ENCODE measurements around the gene SURF2. TPM values are rescaled to one million over a fixed set of nuclear protein-coding genes. Genes with fewer than 3 reads are reported as not detected.

The SURF2 gene
- total RNA-seq, 1 donor from 2014 or later, result 16.0 TPM

DNA sequence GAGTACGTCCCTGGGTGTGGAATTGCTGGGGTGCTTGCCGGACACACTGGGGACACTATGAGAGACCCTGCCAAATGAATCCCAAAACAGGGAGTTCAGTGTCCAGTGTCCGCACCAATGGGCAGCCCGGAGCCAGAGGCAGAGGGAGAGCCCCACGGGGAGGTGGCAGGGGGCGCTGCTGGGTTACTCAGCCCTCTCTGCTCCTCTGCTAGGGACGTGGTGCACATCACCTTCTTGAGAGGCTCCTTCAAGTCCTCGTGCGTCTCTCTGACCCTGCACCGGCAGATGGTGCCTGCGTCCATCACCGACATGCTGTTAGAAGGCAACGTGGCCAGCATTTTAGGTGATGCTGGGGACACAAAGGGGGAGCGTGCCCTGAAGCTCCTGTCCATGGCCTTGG, 40.6 kb downstream of the SURF2 start:
- intact Hi-C loops (cut with micrococcal nuclease), result no loop called here

DNA sequence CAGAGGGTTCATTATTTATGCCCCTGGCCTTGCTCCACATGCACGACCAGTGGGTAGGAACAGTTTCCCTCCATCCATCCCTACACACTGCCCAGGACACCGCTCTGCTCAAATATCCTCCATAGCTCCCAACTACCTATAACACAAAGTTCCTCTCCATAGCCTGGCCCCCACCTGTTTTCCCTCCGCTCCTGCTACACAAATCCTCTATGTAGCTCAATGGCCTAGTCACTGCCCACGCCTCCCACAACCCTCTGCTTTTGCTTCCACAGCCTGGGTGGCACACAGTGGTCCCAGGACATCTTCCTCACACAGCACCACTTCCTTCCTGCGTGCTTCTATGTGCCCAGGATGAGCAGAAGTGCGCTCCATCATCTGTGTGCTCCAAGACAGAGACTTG, 41.0 kb downstream of the SURF2 start:
- intact Hi-C loops (cut with micrococcal nuclease), result no loop called here

DNA sequence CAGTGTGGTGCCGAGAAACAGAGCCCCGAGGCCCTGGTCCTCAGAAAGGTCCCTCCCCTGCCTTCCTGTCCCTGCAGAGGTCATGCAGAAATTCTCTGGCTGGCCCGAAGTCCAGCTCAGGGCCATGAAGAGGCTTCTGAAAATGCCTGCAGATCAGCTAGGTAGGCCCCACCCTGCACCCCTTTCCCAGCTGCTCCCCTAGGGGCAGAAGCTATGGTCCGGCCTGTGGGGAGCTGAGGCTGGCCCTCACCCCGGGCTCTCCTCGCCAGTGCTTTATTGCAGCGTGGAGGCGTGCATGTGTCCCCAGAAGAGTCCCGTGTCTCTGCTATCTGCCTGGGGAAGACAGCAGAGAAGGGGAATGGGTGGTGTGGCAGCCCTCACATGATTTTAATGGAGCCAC, 41.5 kb downstream of the SURF2 start:
- intact Hi-C loops (cut with micrococcal nuclease), result no loop called here

DNA sequence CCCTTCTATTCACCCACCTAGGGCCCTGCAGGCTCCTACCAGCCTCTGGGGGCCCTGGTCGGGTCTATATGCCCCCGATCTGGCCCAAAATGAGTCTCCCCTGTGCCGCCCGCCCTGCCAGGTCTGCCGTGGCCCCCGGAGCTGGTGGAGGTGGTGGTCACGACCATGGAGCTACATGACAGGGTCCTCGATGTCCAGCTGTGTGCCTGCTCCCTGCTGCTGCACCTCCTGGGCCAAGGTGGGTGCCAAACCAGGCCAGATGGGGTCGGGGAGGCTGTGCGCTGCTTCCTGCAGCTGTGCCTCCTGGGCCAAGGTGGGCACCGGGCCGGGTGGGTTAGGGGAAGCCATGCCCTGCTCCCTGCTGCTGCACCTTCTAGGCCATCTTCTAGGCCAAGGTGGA, 43.9 kb downstream of the SURF2 start:
- intact Hi-C loops (cut with micrococcal nuclease), result no loop called here

DNA sequence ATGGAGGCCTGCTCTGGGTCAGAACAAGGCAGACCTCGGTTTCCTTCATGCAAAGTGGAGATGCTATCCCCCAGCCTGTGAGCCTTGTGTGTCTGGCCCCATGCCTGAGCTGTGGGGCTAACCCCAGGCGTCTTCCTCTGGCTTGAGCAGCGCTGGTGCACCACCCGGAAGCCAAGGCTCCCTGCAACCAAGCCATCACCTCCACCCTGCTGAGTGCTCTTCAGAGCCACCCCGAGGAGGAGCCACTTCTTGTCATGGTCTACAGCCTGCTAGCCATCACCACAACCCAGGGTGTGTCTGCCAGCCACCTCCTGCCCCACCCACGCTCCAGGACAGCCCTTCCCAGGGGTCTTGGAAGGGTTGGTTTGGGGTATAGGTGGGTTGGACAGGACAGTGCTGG, 45.2 kb downstream of the SURF2 start:
- intact Hi-C loops (cut with micrococcal nuclease), result no loop called here

DNA sequence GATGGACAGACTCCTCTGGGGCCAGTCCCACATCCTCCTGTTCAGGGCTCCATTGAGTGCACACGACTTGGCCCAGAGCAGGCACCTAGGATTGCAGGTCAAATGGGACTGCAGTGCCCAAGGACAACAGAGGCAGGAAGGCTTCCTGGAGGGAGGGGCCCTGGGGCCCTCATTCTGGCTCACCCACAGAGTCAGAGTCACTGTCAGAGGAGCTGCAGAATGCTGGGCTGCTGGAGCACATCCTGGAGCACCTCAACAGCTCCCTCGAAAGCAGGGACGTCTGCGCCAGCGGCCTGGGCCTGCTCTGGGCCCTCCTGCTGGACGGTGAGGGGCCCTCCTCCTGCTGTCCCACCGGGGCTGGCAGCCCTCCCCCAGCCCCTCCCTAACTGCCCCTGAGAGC, 46.3 kb downstream of the SURF2 start:
- intact Hi-C loops (cut with micrococcal nuclease), result no loop called here

DNA sequence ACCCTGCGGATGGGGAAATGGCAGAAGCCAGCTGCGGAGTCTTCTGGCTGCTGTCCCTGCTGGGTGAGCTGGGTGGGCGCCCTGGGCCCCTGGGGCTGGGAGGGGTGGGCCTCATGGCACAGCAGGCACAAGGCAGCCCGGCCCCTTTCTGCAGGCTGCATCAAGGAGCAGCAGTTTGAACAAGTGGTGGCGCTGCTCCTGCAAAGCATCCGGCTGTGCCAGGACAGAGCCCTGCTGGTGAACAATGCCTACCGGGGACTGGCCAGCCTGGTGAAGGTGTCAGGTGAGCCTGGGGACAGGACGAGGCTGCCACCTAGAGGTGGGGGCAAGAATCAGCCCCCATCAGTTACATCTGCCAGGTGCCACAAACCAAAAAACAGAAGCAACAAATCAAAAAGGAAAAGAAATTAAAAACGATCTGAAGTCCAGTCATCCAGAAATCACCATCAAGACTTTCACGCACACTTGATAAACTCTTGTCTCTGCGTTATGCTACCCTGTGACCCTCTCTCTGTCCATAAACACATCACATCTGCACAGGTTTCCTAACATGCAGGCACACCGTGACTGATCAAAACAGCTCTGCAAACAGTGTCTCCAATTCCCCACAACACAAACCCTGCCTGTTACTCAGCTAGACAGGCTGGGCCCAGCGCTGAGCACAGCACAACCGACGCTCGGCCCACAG, 47.6 kb downstream of the SURF2 start:
- intact Hi-C loops (cut with micrococcal nuclease), result no loop called here

DNA sequence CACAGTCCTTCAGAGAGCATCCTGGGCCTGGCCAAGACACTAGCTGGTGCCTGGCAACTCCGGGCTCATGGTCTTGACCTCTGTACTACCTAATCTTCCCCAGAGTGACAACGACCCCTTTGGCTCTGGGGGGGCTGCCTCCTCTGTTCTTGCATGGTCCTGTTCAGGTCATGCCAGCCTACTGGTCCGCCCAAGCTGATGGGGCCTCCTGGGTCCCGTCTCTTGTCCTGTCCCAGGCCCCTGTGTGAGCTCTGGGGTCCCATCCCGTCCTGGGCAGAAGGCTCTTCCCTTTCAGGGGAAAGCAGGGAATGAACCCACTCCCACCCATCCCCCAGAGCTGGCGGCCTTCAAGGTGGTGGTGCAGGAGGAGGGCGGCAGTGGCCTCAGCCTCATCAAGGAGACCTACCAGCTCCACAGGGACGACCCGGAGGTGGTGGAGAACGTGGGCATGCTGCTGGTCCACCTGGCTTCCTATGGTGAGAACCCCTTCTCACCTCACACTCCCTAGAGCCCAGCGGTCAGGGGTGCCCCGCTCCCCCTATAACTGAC, 48.2 kb downstream of the SURF2 start:
- intact Hi-C loops (cut with micrococcal nuclease), result no loop called here

DNA sequence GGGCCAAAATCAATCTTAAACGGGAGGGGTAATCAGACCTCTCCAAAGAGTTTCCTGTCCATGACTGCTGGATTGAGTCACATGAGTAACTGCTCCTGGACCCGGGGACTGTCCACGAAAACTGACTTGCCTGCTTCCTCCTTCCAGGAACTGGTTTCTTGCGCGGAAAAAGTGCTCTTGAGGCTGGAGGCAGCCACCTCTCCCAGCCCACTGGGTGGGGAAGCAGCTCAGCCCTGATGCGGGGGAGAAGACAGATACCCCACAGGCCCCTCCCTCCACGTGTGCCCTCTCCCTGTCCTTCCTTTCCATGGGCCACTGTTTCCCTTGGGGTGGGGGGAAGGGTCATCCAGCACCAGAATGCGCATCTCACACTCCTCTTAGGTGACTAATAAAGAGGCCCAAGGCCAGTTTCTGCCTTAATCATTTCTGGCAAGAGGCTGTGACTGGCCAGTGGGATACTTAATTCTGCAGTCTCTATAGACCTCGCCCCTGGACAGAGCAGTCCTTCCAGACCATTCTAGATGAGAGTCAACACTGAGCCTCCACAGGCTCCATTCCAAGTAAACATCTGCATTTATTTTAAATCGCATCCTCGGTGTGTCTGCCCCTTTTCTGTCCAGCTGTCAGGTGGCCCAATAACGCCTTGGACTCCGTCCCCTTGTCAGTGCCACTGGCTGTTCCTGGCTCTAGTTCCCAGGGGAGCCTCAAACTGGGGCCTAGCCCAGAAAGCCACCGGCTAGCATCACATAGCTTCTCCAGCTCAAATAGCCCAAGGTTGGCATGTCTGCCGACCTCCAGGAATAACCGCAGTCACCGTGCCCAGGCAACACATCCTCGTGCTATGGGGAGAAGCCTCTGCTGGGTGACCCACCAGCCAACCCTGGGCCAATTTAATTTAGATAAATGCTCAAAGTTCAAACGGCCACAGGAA, 49.4 kb downstream of the SURF2 start:
- intact Hi-C loops (cut with micrococcal nuclease), result no loop called here

DNA sequence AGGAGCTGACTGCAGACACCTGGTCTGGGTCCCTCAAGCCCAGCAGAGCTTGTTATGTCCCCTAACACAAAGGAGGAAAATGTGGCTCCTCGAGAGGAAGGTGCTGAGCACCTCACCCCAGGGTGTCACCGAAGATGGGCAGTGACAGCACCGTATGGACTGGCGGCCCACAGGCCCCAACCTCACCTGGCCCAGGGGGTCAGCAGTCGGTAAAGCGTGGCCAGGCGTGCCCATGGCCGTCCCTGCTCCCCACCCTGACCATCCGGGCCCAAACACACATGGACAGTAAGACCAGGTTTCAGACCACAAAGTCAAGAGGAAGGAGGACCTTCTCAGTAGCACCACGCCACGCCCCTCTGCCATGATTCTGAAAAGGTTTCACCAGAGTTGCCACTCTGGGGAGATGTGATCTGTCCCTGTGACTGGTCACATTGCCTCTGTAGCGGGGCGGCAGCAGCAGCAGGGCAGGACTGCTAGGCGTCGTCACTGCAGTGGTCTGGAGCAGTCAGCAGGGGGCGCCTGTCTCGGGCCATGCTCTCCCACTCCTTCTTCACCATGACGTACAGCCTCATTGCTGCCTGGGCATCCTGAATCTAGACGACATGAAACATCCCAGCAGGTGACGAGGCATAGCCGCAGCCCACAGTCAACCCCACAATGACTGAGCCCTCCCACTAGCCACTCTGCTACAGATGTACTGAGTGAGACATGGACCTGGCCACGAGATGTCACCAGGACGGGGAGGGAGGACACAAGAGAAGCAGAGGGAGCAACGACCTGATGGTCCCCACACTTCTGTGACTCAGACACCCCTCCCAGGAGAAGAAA, 50.3 kb downstream of the SURF2 start:
- intact Hi-C loops (cut with micrococcal nuclease), result loop anchor here (1.0 kb wide), 2 partner anchors 11 to 80 kb away; no protein-coding TSS in a partner anchor

DNA sequence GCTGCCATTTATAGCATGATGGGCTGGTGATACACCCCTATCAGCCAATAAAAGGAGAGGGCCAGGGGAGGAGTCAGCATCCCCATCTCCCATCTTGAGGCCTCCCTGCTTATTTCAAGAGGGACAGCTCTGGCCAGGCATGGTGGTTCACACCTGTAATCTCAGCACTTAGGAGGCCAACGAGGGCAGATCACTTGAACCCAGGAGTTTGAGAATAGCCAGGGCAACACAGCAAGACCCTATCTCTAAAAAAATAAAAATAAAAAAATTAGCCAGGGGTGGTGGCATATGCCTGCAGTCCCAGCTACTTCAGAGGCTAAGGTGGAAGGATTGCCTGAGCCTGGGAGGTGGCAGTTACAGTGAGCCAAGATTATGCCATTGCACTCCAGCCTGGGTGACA, 51.7 kb downstream of the SURF2 start:
- intact Hi-C loops (cut with micrococcal nuclease), result no loop called here

Other genes with a start within 250 kb of the SURF2 start
- 65.7 and 70.0 TPM in 2 replicates for gene RALGDS, start 235.3 kb upstream of the SURF2 start, total RNA-seq
- 5.7 and 6.7 TPM in 2 replicates for gene GBGT1, start 192.6 kb upstream of the SURF2 start, total RNA-seq
- not detected in 2 replicates for gene OBP2B, start 147.3 kb upstream of the SURF2 start, total RNA-seq
- 2.0 and 3.2 TPM in 2 replicates for gene ABO, start 81.3 kb upstream of the SURF2 start, total RNA-seq
- 17.9 and 19.0 TPM in 2 replicates for gene SURF6, start 20.4 kb upstream of the SURF2 start, total RNA-seq
- 27.0 and 27.9 TPM in 2 replicates for gene MED22, start 8.4 kb upstream of the SURF2 start, total RNA-seq
- gene RPL7A, start 8.3 kb upstream of the SURF2 start, total RNA-seq, result 2,139 and 2,222 TPM in 2 replicates
- gene SURF1, start 63 bp upstream of the SURF2 start, total RNA-seq, result 40.3 and 40.9 TPM in 2 replicates
- gene SURF4, start 19.5 kb downstream of the SURF2 start, total RNA-seq, result 203 and 205 TPM in 2 replicates
- 0.59 and 1.1 TPM in 2 replicates for gene STKLD1, start 19.8 kb downstream of the SURF2 start, total RNA-seq
- gene REXO4, start 61.5 kb downstream of the SURF2 start, total RNA-seq, result 25.6 and 26.1 TPM in 2 replicates
- gene ADAMTS13, start 65.8 kb downstream of the SURF2 start, total RNA-seq, result 2.3 TPM in 2 replicates
- 0.75 and 0.82 TPM in 2 replicates for gene CACFD1, start 103.4 kb downstream of the SURF2 start, total RNA-seq
- 2.6 and 2.7 TPM in 2 replicates for gene SLC2A6, start 122.5 kb downstream of the SURF2 start, total RNA-seq
- not detected in 2 replicates for gene MYMK, start 168.4 kb downstream of the SURF2 start, total RNA-seq
- not detected in 2 replicates for gene ADAMTSL2, start 178.2 kb downstream of the SURF2 start, total RNA-seq

All from T-helper 2 cell treated with Interferon-gamma antibody and Interleukin-4, amounts not matched to agents 100 ng/mL and 5 ng/mL, for 36 hours (primary cell).